ENCODE measurements around the gene KAT14.

The KAT14 gene

GRCh38 chr20:18144541-18145099 is 7.0 kb downstream of the KAT14 start:
- H3K4me3 ChIP-seq (ENCODE audit: low read depth in 1 of 2, low read length in 2 of 2): no peak overlapping the region
- H3K9me3 ChIP-seq (ENCODE audit: control insufficient read depth in 1 of 2, low read length in 2 of 2): no peaks in the 10 kb centered on the region
- no peak overlapping the region for H3K9ac ChIP-seq (ENCODE audit: low read depth in 1 of 2, low read length in 2 of 2)
- peaks cover 16 to 18% of the 10 kb centered on the region in 2 donors for H3K4me1 ChIP-seq (ENCODE audit: control insufficient read depth in 1 of 2, insufficient read depth in 2 of 2, low read length in 2 of 2)
- H3K27me3 ChIP-seq (ENCODE audit: control insufficient read depth in 1 of 2, insufficient read depth in 2 of 2, low read length in 2 of 2): no peaks in the 10 kb centered on the region
- H3K27ac ChIP-seq (ENCODE audit: low read depth, low read length): no peak overlapping the region
- peaks cover 11 to 25% of the 10 kb centered on the region in 2 donors for H3K36me3 ChIP-seq (ENCODE audit: control insufficient read depth in 1 of 2, insufficient read depth in 2 of 2, low read length in 2 of 2)

- Histone ChIP-seq H3K4me3 (ENCODE audit: low read depth in 1 of 2, low read length in 2 of 2) (no peak overlapping the region), H3K9me3 (ENCODE audit: control insufficient read depth in 1 of 2, low read length in 2 of 2) (no peaks in the 10 kb centered on the region), H3K27ac (ENCODE audit: low read depth, low read length) (no peak overlapping the region), H3K36me3 (ENCODE audit: control insufficient read depth in 1 of 2, insufficient read depth in 2 of 2, low read length in 2 of 2) (peaks cover 3 to 63% of the 10 kb centered on the region in 2 donors), H3K4me1 (ENCODE audit: control insufficient read depth in 1 of 2, insufficient read depth in 2 of 2, low read length in 2 of 2) (no peaks in the 10 kb centered on the region), H3K9ac (ENCODE audit: low read depth in 1 of 2, low read length in 2 of 2) (no peak overlapping the region), H3K27me3 (ENCODE audit: control insufficient read depth in 1 of 2, insufficient read depth in 2 of 2, low read length in 2 of 2) (no peaks in the 10 kb centered on the region)
These were observed 16.7 kb downstream of the KAT14 start for GRCh38 chr20:18154342-18154741.

GRCh38 chr20:18156045-18156444 is 18.4 kb downstream of the KAT14 start:
- Histone ChIP-seq H3K9ac (ENCODE audit: low read depth in 1 of 2, low read length in 2 of 2) (no peak overlapping the region), H3K4me1 (ENCODE audit: control insufficient read depth in 1 of 2, insufficient read depth in 2 of 2, low read length in 2 of 2) (no peaks in the 10 kb centered on the region), H3K36me3 (ENCODE audit: control insufficient read depth in 1 of 2, insufficient read depth in 2 of 2, low read length in 2 of 2) (peaks cover 0 to 70% of the 10 kb centered on the region in 2 donors), H3K9me3 (ENCODE audit: control insufficient read depth in 1 of 2, low read length in 2 of 2) (no peaks in the 10 kb centered on the region), H3K4me3 (ENCODE audit: low read depth in 1 of 2, low read length in 2 of 2) (no peak overlapping the region), H3K27ac (ENCODE audit: low read depth, low read length) (no peak overlapping the region), H3K27me3 (ENCODE audit: control insufficient read depth in 1 of 2, insufficient read depth in 2 of 2, low read length in 2 of 2) (no peaks in the 10 kb centered on the region)

- Histone ChIP-seq H3K9me3 (ENCODE audit: control insufficient read depth in 1 of 2, low read length in 2 of 2) (no peaks in the 10 kb centered on the region), H3K9ac (ENCODE audit: low read depth in 1 of 2, low read length in 2 of 2) (no peak overlapping the region), H3K27ac (ENCODE audit: low read depth, low read length) (no peak overlapping the region), H3K36me3 (ENCODE audit: control insufficient read depth in 1 of 2, insufficient read depth in 2 of 2, low read length in 2 of 2) (peaks cover 18 to 67% of the 10 kb centered on the region in 2 donors), H3K4me3 (ENCODE audit: low read depth in 1 of 2, low read length in 2 of 2) (no peak overlapping the region), H3K27me3 (ENCODE audit: control insufficient read depth in 1 of 2, insufficient read depth in 2 of 2, low read length in 2 of 2) (no peaks in the 10 kb centered on the region), H3K4me1 (ENCODE audit: control insufficient read depth in 1 of 2, insufficient read depth in 2 of 2, low read length in 2 of 2) (peaks cover 0 to 9% of the 10 kb centered on the region in 2 donors)
These were observed 26.7 kb downstream of the KAT14 start for GRCh38 chr20:18164356-18164755.

GRCh38 chr20:18165553-18165952 is 27.9 kb downstream of the KAT14 start:
- Histone ChIP-seq H3K4me1 (ENCODE audit: control insufficient read depth in 1 of 2, insufficient read depth in 2 of 2, low read length in 2 of 2) (peaks cover 0 to 9% of the 10 kb centered on the region in 2 donors), H3K27ac (ENCODE audit: low read depth, low read length) (no peak overlapping the region), H3K9ac (ENCODE audit: low read depth in 1 of 2, low read length in 2 of 2) (no peak overlapping the region), H3K4me3 (ENCODE audit: low read depth in 1 of 2, low read length in 2 of 2) (no peak overlapping the region), H3K36me3 (ENCODE audit: control insufficient read depth in 1 of 2, insufficient read depth in 2 of 2, low read length in 2 of 2) (peaks cover 18 to 55% of the 10 kb centered on the region in 2 donors), H3K9me3 (ENCODE audit: control insufficient read depth in 1 of 2, low read length in 2 of 2) (no peaks in the 10 kb centered on the region), H3K27me3 (ENCODE audit: control insufficient read depth in 1 of 2, insufficient read depth in 2 of 2, low read length in 2 of 2) (no peaks in the 10 kb centered on the region)

GRCh38 chr20:18166241-18166881 is 28.7 kb downstream of the KAT14 start:
- Histone ChIP-seq H3K9ac (ENCODE audit: low read depth in 1 of 2, low read length in 2 of 2) (no peak overlapping the region), H3K27me3 (ENCODE audit: control insufficient read depth in 1 of 2, insufficient read depth in 2 of 2, low read length in 2 of 2) (no peaks in the 10 kb centered on the region), H3K27ac (ENCODE audit: low read depth, low read length) (no peak overlapping the region), H3K4me3 (ENCODE audit: low read depth in 1 of 2, low read length in 2 of 2) (no peak overlapping the region), H3K36me3 (ENCODE audit: control insufficient read depth in 1 of 2, insufficient read depth in 2 of 2, low read length in 2 of 2) (peaks cover 23 to 54% of the 10 kb centered on the region in 2 donors), H3K9me3 (ENCODE audit: control insufficient read depth in 1 of 2, low read length in 2 of 2) (no peaks in the 10 kb centered on the region), H3K4me1 (ENCODE audit: control insufficient read depth in 1 of 2, insufficient read depth in 2 of 2, low read length in 2 of 2) (peaks cover 0 to 9% of the 10 kb centered on the region in 2 donors)

- Histone ChIP-seq H3K9ac (ENCODE audit: low read depth in 1 of 2, low read length in 2 of 2) (no peak overlapping the region), H3K27ac (ENCODE audit: low read depth, low read length) (no peak overlapping the region), H3K36me3 (ENCODE audit: control insufficient read depth in 1 of 2, insufficient read depth in 2 of 2, low read length in 2 of 2) (peaks cover 19 to 48% of the 10 kb centered on the region in 2 donors), H3K4me1 (ENCODE audit: control insufficient read depth in 1 of 2, insufficient read depth in 2 of 2, low read length in 2 of 2) (peaks cover 0 to 9% of the 10 kb centered on the region in 2 donors), H3K9me3 (ENCODE audit: control insufficient read depth in 1 of 2, low read length in 2 of 2) (no peaks in the 10 kb centered on the region), H3K4me3 (ENCODE audit: low read depth in 1 of 2, low read length in 2 of 2) (no peak overlapping the region), H3K27me3 (ENCODE audit: control insufficient read depth in 1 of 2, insufficient read depth in 2 of 2, low read length in 2 of 2) (no peaks in the 10 kb centered on the region)
These were observed 29.3 kb downstream of the KAT14 start for GRCh38 chr20:18166950-18167349.

GRCh38 chr20:18172379-18172778 is 34.7 kb downstream of the KAT14 start:
- Histone ChIP-seq H3K36me3 (ENCODE audit: control insufficient read depth in 1 of 2, insufficient read depth in 2 of 2, low read length in 2 of 2) (peaks cover 5 to 23% of the 10 kb centered on the region in 2 donors), H3K9me3 (ENCODE audit: control insufficient read depth in 1 of 2, low read length in 2 of 2) (no peaks in the 10 kb centered on the region), H3K27me3 (ENCODE audit: control insufficient read depth in 1 of 2, insufficient read depth in 2 of 2, low read length in 2 of 2) (no peaks in the 10 kb centered on the region), H3K4me3 (ENCODE audit: low read depth in 1 of 2, low read length in 2 of 2) (no peak overlapping the region), H3K9ac (ENCODE audit: low read depth in 1 of 2, low read length in 2 of 2) (no peak overlapping the region), H3K4me1 (ENCODE audit: control insufficient read depth in 1 of 2, insufficient read depth in 2 of 2, low read length in 2 of 2) (no peaks in the 10 kb centered on the region), H3K27ac (ENCODE audit: low read depth, low read length) (no peak overlapping the region)

GRCh38 chr20:18174906-18175683 is 37.4 kb downstream of the KAT14 start:
- Histone ChIP-seq H3K9ac (ENCODE audit: low read depth in 1 of 2, low read length in 2 of 2) (no peak overlapping the region), H3K4me1 (ENCODE audit: control insufficient read depth in 1 of 2, insufficient read depth in 2 of 2, low read length in 2 of 2) (no peaks in the 10 kb centered on the region), H3K36me3 (ENCODE audit: control insufficient read depth in 1 of 2, insufficient read depth in 2 of 2, low read length in 2 of 2) (peaks cover 5 to 33% of the 10 kb centered on the region in 2 donors), H3K27me3 (ENCODE audit: control insufficient read depth in 1 of 2, insufficient read depth in 2 of 2, low read length in 2 of 2) (no peaks in the 10 kb centered on the region), H3K27ac (ENCODE audit: low read depth, low read length) (no peak overlapping the region), H3K9me3 (ENCODE audit: control insufficient read depth in 1 of 2, low read length in 2 of 2) (no peaks in the 10 kb centered on the region), H3K4me3 (ENCODE audit: low read depth in 1 of 2, low read length in 2 of 2) (no peak overlapping the region)

GRCh38 chr20:18176318-18176785 is 38.7 kb downstream of the KAT14 start:
- Histone ChIP-seq H3K27ac (ENCODE audit: low read depth, low read length) (no peak overlapping the region), H3K9me3 (ENCODE audit: control insufficient read depth in 1 of 2, low read length in 2 of 2) (peaks cover 0 to 3% of the 10 kb centered on the region in 2 donors), H3K36me3 (ENCODE audit: control insufficient read depth in 1 of 2, insufficient read depth in 2 of 2, low read length in 2 of 2) (peaks cover 0 to 32% of the 10 kb centered on the region in 2 donors), H3K4me1 (ENCODE audit: control insufficient read depth in 1 of 2, insufficient read depth in 2 of 2, low read length in 2 of 2) (no peaks in the 10 kb centered on the region), H3K9ac (ENCODE audit: low read depth in 1 of 2, low read length in 2 of 2) (no peak overlapping the region), H3K27me3 (ENCODE audit: control insufficient read depth in 1 of 2, insufficient read depth in 2 of 2, low read length in 2 of 2) (no peaks in the 10 kb centered on the region), H3K4me3 (ENCODE audit: low read depth in 1 of 2, low read length in 2 of 2) (no peak overlapping the region)

Data from duodenal mucosa (tissue), 2 donors.